ENCODE measurements around the gene KIF6. TPM values are rescaled to one million over a fixed set of nuclear protein-coding genes. Genes with fewer than 3 reads are reported as not detected.

KIF6 gene
- polyA plus RNA-seq, 1 donor (not counting 4 experiments of a cell fraction or from before 2014, with no cell fraction given), result 0.14 TPM

GRCh38 chr6:39543095-39543494 is 182.1 kb downstream of the KIF6 start:
- Histone ChIP-seq H3K4me1 (ENCODE audit: control insufficient read depth, extremely low read depth, insufficient read depth, low read length) (no peaks in the 10 kb centered on the region), H3K27ac (ENCODE audit: control insufficient read depth, insufficient read depth, low read length) (no peak overlapping the region), H3K9me3 (ENCODE audit: control insufficient read depth, low read depth, low read length) (no peaks in the 10 kb centered on the region), H4K20me1 (ENCODE audit: control insufficient read depth, extremely low read depth, insufficient read depth, low read length) (no peaks in the 10 kb centered on the region), H3K4me2 (ENCODE audit: control insufficient read depth, extremely low read depth, insufficient read depth, low read depth, low read length) (no peak overlapping the region), H3K36me3 (ENCODE audit: control insufficient read depth in 2 of 2, extremely low read depth in 1 of 2, insufficient read depth in 2 of 2, low read length in 2 of 2) (no peaks in the 10 kb centered on the region), H3K9ac (ENCODE audit: control insufficient read depth, extremely low read depth, insufficient read depth, low read length) (no peak overlapping the region), H3K4me3 (ENCODE audit: control insufficient read depth in 2 of 3, extremely low read depth in 1 of 3, insufficient read depth in 2 of 3, low read depth in 1 of 3, low read length in 3 of 3) (no peak overlapping the region), H3K79me2 (ENCODE audit: control insufficient read depth, insufficient read depth, low read length) (no peaks in the 10 kb centered on the region), H3K9me1 (ENCODE audit: control insufficient read depth, extremely low read depth, insufficient read depth, low read length) (no peaks in the 10 kb centered on the region), H3K27me3 (ENCODE audit: control insufficient read depth, extremely low read depth, insufficient read depth, low read length) (no peaks in the 10 kb centered on the region), H2AFZ (ENCODE audit: control insufficient read depth, low read length) (no peak overlapping the region)
- DNase-seq (ENCODE audit: low read depth, low spot score) (no peak), FAIRE-seq (no peak)
- TF ChIP-seq CTCF (optimal IDR thresholded peaks at IDR 0.05 in 1 of 3, IDR thresholded peaks at IDR 0.05 in 1 of 3, conservative IDR thresholded peaks at IDR 0.05 in 1 of 3; ENCODE audit: extremely low read depth in 1 of 3, insufficient read depth in 2 of 3, low read length in 3 of 3), result no peak
- TF ChIP-seq EZH2 (IDR thresholded peaks at IDR 0.05; ENCODE audit: low read length), result no peak
- dilution Hi-C loops (cut with MboI; ENCODE audit: extremely low pct_ligation_motif_present, low sequenced_read_pairs), result no loop called here

GRCh38 chr6:39540454-39540853 is 184.8 kb downstream of the KIF6 start:
- Histone ChIP-seq H2AFZ (ENCODE audit: control insufficient read depth, low read length) (no peak overlapping the region), H3K36me3 (ENCODE audit: control insufficient read depth in 2 of 2, extremely low read depth in 1 of 2, insufficient read depth in 2 of 2, low read length in 2 of 2) (no peaks in the 10 kb centered on the region), H3K9me3 (ENCODE audit: control insufficient read depth, low read depth, low read length) (no peaks in the 10 kb centered on the region), H4K20me1 (ENCODE audit: control insufficient read depth, extremely low read depth, insufficient read depth, low read length) (no peaks in the 10 kb centered on the region), H3K4me1 (ENCODE audit: control insufficient read depth, extremely low read depth, insufficient read depth, low read length) (no peaks in the 10 kb centered on the region), H3K9ac (ENCODE audit: control insufficient read depth, extremely low read depth, insufficient read depth, low read length) (no peak overlapping the region), H3K4me2 (ENCODE audit: control insufficient read depth, extremely low read depth, insufficient read depth, low read depth, low read length) (no peak overlapping the region), H3K4me3 (ENCODE audit: control insufficient read depth in 2 of 3, extremely low read depth in 1 of 3, insufficient read depth in 2 of 3, low read depth in 1 of 3, low read length in 3 of 3) (no peak overlapping the region), H3K27me3 (ENCODE audit: control insufficient read depth, extremely low read depth, insufficient read depth, low read length) (no peaks in the 10 kb centered on the region), H3K79me2 (ENCODE audit: control insufficient read depth, insufficient read depth, low read length) (no peaks in the 10 kb centered on the region), H3K9me1 (ENCODE audit: control insufficient read depth, extremely low read depth, insufficient read depth, low read length) (no peaks in the 10 kb centered on the region), H3K27ac (ENCODE audit: control insufficient read depth, insufficient read depth, low read length) (no peak overlapping the region)
- no peak for FAIRE-seq
- DNase-seq (ENCODE audit: low read depth, low spot score), result no peak
- no peak for TF ChIP-seq CTCF (optimal IDR thresholded peaks at IDR 0.05 in 1 of 3, IDR thresholded peaks at IDR 0.05 in 1 of 3, conservative IDR thresholded peaks at IDR 0.05 in 1 of 3; ENCODE audit: extremely low read depth in 1 of 3, insufficient read depth in 2 of 3, low read length in 3 of 3)
- TF ChIP-seq EZH2 (IDR thresholded peaks at IDR 0.05; ENCODE audit: low read length), result no peak
- dilution Hi-C loops (cut with MboI; ENCODE audit: extremely low pct_ligation_motif_present, low sequenced_read_pairs), result no loop called here
